ENCODE results near the gene SENP5. TPM values are rescaled to one million over a fixed set of nuclear protein-coding genes. Genes with fewer than 3 reads are reported as not detected.

The SENP5 gene
- total and polyA plus RNA-seq, 8 donors, result 5.2 to 115 (median 38.8) TPM

DNA sequence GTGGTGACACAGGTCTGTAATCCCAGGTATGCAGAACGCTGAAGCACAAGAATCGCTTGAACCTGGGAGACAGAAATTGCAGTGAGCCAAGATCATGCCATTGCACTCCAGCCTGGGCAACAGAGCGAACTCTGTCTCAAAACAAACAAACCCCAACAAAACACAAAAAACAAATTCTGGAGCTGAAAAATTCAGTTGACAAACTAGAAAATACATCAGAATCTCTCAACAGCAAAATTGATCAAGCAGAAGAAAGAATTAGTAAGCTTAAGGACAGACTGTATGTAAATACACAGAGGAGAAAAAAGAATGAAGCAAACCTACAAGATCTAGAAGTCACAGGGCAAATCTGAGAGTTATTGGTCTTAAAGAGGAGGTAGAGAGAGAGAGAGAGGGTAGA is 49.3 kb downstream of the SENP5 start:
- no peaks in the 10 kb centered on the region for H3K27me3 ChIP-seq
- intact Hi-C loops (cut with DNase I; ENCODE audit: low total_unique reads), result no loop called here
- TF ChIP-seq POLR2A (IDR thresholded peaks at IDR 0.05) (no peak), POLR2AphosphoS5 (IDR thresholded peaks at IDR 0.05) (no peak), EP300 (IDR thresholded peaks at IDR 0.05) (no peak)
- TF ChIP-seq, protein P1, sequence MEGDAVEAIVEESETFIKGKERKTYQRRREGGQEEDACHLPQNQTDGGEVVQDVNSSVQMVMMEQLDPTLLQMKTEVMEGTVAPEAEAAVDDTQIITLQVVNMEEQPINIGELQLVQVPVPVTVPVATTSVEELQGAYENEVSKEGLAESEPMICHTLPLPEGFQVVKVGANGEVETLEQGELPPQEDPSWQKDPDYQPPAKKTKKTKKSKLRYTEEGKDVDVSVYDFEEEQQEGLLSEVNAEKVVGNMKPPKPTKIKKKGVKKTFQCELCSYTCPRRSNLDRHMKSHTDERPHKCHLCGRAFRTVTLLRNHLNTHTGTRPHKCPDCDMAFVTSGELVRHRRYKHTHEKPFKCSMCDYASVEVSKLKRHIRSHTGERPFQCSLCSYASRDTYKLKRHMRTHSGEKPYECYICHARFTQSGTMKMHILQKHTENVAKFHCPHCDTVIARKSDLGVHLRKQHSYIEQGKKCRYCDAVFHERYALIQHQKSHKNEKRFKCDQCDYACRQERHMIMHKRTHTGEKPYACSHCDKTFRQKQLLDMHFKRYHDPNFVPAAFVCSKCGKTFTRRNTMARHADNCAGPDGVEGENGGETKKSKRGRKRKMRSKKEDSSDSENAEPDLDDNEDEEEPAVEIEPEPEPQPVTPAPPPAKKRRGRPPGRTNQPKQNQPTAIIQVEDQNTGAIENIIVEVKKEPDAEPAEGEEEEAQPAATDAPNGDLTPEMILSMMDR (IDR thresholded peaks at IDR 0.05), result no peak
- H3K4me1 ChIP-seq, result no peaks in the 10 kb centered on the region
- no peak overlapping the region for H3K4me3 ChIP-seq
- WGBS, 5 donors, result 93 to 100% (median 98%) methylated on average over 3 of the region's 3 CpGs
- H3K36me3 ChIP-seq, result peaks cover 14 to 39% (median 28%) of the 10 kb centered on the region in 4 donors
- no peaks in the 10 kb centered on the region for H3K9me3 ChIP-seq
- no peak overlapping the region for H3K27ac ChIP-seq
- no peak for DNase-seq

DNA sequence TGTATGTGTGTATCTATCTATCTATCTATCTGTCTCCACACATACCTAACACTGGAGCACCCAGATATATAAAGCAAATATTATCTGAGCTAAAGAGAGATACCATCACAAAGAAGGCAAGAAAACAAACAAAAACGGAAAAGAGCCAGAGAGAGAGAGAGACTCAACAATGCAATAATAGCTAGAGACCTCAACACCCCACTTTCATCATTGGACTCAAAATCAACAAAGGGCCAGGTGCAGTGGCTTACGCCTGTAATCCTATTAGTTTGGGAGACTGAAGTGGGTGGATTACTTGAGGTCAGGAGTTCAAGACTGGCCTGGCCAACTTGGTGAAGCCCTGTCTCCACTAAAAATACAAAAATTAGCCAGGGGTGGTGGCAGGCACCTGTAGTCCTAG is 51.2 kb downstream of the SENP5 start:
- no peak for TF ChIP-seq EP300 (IDR thresholded peaks at IDR 0.05)
- TF ChIP-seq, protein P1 (IDR thresholded peaks at IDR 0.05), result no peak
- no peak for TF ChIP-seq POLR2AphosphoS5 (IDR thresholded peaks at IDR 0.05)
- no peak for TF ChIP-seq POLR2A (IDR thresholded peaks at IDR 0.05)
- H3K4me1 ChIP-seq, result no peaks in the 10 kb centered on the region
- DNase-seq, result no peak
- no peak overlapping the region for H3K27ac ChIP-seq
- no peaks in the 10 kb centered on the region for H3K27me3 ChIP-seq
- peaks cover 14 to 50% (median 39%) of the 10 kb centered on the region in 4 donors for H3K36me3 ChIP-seq
- intact Hi-C loops (cut with DNase I; ENCODE audit: low total_unique reads), result no loop called here
- 56 to 80% (median 74%) methylated on average over 2 of the region's 2 CpGs for WGBS, 5 donors
- no peaks in the 10 kb centered on the region for H3K9me3 ChIP-seq
- H3K4me3 ChIP-seq, result no peak overlapping the region

DNA sequence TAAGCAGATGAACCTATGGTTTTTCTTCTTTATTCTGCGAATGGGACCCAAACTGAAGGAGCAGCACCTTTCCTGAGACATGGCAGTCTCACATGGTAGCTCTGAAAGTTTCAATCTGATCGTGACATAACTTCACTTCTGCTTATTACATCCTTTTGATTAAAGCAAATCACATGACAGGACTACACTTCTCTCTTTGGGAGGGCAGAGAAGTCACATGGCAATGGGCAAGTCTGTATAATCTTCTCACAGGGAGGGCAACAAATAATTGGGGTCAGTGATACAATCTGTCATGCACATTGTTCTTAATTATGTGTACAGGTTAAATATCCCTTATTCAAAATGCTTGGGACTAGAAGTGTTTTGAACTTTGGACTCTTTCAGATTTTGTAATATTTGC is 53.0 kb downstream of the SENP5 start:
- Histone ChIP-seq H3K9me3 (no peaks in the 10 kb centered on the region), H3K36me3 (peaks cover 2 to 40% (median 36%) of the 10 kb centered on the region in 4 donors), H3K27me3 (no peaks in the 10 kb centered on the region), H3K4me3 (no peak overlapping the region), H3K4me1 (no peaks in the 10 kb centered on the region), H3K27ac (no peak overlapping the region)
- no peak for TF ChIP-seq POLR2AphosphoS5 (IDR thresholded peaks at IDR 0.05)
- TF ChIP-seq, protein P1 (IDR thresholded peaks at IDR 0.05), result no peak
- 63 to 84% (median 67%) methylated on average over 2 of the region's 2 CpGs for WGBS, 5 donors
- DNase-seq, result no peak
- intact Hi-C loops (cut with DNase I; ENCODE audit: low total_unique reads), result no loop called here

DNA sequence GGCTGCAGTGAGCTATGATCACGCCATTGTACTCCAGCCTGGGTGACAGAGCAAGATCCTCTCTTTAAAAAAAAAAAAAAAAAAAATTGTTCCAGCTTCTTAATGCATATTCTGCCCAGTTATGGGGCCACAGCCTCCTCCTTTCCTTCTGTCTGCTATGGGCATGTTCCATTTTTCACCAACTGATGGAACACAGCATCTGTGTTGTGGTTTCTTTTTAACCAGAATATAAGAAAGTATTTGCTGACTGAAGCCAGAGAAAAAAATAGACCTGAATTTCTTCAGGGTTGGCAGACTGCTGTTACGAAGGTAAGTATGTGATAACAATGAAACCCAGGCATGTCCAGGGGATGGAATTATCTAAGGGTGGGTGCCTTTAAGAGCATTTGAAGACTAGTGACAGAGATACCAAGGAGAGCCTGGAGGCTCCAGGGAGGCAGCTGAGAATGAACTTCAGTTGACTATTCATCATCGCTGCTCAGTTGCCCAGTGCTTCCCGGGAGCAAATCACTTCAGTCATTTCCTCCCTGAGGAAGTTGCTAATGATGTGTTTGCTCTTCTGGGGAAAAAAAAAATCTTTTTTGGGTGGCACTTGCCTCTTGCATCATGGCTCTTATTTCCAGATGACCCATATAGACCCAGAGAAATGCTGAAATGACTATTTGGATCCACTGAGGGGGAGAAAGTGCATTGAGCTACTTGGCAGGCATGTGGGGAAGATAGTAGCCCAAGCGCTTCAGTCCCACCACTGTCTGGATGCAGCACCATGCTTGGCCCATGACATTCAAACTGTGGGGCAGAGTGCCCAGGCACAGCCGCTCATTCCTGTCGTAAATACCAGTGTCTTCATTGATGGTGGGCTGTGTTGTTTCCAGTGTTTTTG is 60.1 kb downstream of the SENP5 start:
- no peaks in the 10 kb centered on the region for H3K4me1 ChIP-seq
- no peaks in the 10 kb centered on the region for H3K9me3 ChIP-seq
- no peaks in the 10 kb centered on the region for H3K27me3 ChIP-seq
- no peak for DNase-seq
- no peak overlapping the region for H3K27ac ChIP-seq
- peaks cover 29 to 75% (median 71%) of the 10 kb centered on the region in 4 donors for H3K36me3 ChIP-seq
- TF ChIP-seq POLR2AphosphoS5 (IDR thresholded peaks at IDR 0.05), result no peak
- no peak for TF ChIP-seq EP300 (IDR thresholded peaks at IDR 0.05)
- TF ChIP-seq POLR2A (IDR thresholded peaks at IDR 0.05), result no peak
- TF ChIP-seq, protein P1 (IDR thresholded peaks at IDR 0.05), result no peak
- intact Hi-C loops (cut with DNase I; ENCODE audit: low total_unique reads), result no loop called here
- no peak overlapping the region for H3K4me3 ChIP-seq
- WGBS, 5 donors, result 91 to 96% (median 95%) methylated on average over 7 of the region's 7 CpGs
